Measurements from ENCODE around the gene KRT79.

The KRT79 gene

DNA sequence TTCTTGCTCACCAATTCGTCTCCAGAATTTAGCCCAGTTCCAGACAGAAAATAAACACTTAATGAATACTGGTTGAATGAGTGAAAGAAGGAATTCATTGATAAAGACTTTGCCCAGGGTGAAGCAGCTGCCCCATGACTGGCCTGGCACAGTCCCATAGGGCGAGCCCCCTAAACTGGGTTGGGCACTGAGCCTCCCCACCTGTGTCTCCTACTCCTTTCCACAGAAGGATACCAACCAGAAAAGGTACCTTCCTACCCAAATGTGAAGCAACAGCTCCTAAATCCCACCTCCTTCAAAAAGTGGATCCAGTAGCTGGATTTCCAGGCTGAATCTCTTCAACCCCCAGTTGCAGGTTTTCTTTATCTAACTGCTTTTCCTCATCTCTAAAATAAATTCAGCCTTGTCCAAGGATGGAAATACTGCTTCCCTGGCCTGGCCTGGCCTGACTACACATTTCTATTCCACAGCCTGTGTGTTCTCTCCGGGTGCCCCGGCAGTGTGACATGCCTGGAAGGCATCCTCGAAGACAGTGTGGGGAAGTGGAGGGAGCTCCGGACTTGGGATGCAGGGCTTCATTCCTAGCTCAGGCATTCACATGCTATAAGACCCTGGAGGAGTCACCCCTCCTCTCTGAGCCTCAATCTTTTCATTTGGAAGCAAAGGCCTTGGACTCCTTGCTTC lies 45.8 kb downstream of the KRT79 start:
- no peak for FAIRE-seq

DNA sequence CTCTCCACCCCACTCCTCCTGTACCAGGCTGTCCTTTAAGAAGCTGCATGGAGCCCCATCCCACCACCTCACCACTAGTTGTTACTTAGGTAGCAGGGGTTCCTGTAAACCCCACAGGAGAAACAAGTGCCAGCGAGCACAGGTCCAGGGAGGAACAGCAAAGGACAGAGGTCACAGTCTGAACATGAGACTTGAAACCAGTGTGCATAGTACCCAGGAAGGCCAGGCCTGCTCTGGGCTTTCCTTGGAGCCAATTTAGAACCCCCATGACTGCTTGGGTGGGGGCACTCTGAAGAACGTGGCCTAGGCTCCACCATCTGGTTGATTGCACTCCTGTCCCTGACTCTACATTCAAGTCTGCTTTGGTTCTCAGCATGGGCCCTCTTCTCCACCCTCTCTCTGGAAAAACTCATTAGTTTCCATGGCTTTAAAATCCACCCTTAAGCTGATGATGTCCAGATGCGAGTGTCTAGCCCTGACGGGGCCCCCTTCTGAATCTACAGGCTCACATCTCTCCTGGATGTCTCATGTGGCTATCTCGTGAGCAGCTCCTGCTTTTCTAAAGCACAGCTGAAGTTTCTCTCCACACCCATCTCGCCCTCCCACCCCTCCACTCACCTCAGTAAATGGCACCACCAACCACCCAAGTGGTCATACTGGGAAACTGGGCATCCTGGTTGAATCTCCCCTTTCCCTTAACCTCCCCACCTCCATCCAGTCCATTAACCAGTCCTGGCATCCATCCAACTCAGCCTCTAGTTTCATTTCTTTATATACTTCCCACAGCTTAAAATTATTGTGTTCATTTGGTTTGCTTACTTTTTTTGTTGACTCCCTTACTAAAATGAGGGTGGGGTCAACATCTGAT lies 46.6 kb downstream of the KRT79 start:
- no peak for FAIRE-seq

DNA sequence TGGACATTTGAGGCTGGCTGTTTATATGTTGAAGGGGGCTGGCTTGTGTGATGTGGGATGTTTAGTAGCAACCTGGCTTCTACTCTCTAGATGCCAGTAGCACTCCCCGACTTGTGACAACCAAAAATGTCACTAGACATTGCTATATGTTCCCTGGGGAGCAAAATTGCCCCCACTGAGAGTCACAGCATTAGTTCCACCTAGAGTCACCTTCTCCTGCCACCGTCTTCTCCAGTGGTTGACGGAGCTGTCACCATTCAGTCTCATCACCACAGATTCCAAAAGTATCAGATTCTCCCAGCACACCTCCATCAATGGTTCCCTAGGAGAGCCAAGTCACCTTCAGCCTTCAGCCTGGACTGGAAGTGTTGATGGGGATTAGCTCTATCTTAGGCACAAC lies 49.2 kb downstream of the KRT79 start:
- FAIRE-seq = no peak

DNA sequence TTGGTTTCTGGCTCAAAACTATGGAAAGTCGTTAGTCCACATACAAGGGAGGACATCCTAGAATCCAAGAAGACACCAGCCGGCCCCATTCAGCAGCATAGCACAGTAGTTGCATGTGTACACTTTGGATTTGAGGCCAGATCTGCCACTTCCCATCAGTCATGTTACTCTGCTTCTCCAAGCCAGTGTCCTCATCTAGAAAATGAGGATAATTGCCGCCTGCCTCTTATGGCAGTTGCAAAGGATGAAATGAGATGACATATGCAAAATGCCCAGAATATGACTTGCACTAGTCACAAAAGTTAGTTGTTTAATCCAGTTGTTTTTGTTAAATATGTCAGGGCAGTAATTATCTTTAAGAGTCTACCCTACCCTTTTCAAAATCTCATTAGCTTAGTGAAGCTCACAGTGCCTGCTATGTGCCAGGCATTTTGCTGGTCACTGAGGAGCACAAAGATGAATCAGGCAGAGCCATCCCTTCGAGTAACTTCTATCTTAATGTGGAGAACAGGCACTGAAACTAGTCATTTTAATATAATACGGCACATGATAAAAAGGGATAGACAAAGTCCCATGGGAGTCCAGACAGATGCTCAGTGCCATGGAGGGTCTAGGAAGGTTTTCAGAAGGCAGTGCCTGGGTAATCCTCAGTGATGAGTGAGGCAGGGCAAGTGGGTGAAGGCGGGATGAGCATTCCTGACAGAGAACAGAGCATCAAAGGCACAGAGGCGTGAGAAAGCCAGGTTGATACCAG lies 50.4 kb downstream of the KRT79 start:
- FAIRE-seq = no peak

DNA sequence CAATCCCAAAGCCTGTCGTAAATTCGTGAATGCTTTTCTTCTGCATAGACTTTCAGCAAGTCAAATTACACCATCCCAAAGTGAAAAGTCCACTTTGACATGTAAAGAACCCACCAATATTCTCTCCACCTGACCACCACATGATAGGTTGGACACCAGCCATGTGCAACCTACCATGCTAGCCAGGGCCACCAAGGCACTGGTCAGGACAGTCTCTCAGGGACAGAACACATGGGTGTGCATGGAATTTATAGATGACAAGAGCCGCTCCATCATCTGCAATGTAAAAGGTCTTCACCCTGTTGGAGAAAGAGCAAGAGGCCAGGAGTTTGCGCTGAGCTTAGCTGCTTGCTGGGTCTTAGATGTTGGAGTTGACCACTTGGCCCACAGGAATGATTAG lies 51.6 kb downstream of the KRT79 start:
- no peak for FAIRE-seq

DNA sequence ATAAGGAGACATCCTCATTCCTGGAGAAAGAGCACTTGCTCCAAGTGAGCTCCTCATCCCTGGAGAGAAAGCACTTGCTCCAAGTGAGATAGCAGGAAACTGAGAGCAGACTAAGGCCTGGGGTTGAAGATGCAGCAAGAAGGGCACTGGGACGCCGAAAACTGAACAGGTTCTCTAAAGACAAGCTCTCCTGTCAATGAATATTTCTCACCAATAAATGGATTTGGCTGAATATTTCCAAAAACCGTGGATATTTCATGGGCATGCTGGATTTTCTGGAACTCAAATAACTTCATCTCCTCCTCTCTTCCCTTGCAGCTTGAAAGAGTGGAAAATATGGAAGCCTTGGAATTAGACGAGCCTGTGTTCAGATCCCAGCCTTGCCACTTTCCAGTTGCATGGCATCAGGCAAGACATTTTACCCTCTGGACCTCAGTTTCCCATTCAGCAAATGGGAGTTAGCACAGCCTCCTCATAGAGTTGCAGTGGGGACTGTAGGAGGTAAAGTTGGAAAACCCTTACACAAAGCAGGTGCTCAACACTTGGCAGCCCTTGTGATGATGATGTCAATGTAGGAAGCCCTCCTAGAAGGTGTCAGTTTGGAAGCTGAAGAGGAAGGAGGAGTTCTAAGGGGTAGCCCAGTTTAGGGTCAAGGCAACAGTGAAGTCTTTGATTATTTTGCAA lies 52.6 kb downstream of the KRT79 start:
- FAIRE-seq = no peak

DNA sequence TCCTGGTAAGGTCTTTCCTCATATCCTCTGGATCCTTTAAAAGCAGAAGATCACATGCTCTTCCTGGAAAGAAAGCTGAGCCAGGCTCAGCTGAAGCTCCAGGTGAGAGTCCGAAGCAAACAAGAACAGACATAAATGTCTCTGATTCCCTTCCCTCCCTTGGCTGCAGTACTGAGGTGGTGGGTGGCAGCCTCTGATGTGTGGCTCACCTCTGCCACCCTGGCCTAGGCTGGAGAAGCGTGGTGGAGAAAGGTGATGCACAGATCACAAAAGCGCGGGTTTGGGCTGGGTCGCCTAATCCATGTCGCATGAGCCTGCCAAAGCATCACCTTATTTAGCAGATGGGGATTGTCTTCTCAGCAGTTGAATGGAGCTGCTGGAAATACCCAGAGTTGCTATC lies 54.2 kb downstream of the KRT79 start:
- no peak for FAIRE-seq

DNA sequence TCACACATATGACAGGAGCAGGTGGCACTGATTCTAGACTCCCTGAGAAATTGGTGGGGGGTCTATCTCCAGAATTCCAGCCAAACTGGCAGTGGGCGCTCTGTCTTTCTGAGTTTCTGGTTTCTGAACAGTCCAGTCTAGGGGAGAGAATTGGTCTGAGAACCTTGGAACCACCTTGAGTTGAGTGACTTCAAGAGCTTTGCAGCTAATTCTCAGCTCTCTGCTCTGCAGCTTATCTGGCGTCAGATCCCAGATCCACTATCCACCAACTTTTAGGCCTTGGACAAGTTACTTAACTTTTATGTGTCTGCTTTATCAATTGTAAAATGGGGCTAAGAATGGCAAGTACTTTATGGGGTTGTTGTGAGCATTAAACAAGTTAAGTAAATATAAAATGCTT lies 55.3 kb downstream of the KRT79 start:
- no peak for FAIRE-seq

DNA sequence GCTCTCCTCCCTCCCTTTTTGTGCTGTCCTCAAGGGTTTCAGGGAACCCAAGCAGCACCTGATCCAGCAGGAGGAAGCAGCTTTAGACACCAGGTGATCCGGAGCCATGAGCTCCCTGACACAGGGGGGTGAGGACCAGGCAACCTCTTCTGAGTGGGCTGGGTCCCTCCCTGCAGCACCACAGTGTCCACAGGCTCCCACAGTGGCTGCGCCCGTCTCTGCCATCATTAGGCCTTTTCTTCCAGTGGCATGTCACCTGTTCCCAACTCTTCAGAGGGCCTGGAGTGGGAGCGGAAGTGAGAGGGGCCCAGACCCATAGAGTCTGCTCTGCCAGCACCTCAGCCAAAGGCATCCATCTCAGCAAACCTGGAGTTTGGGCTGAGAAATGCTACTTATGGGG lies 56.5 kb downstream of the KRT79 start:
- no peak for FAIRE-seq

DNA sequence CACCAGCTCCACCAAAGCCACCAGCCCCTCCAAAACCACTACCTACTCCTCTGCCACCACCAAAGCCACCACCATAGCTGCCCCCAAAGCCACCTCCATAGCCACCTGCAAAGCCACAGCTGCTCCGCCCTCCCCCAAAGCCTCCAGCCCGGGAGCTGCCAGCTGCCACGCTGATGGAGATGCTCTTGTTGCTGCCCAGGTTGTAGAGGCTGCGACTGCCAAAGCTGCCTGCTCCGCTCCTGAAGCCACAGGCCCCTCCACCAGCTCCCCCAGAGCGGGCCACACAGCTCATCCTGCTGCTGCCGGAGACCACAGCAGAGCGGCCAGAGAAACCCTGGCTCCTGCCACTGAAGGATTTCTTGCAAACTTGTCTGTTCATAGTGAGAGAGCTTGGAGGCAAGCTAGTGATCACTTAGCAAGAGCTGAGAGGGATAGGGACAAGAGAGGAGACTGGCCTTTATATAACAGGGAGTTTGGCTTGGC lies 57.2 kb downstream of the KRT79 start, which contains the start of gene KRT76:
TSS of gene KRT76 (minus strand) at position 433 of the 483 bp plus-strand sequence. CDS start at position 379, 54 bp downstream.
- FAIRE-seq = no peak

DNA sequence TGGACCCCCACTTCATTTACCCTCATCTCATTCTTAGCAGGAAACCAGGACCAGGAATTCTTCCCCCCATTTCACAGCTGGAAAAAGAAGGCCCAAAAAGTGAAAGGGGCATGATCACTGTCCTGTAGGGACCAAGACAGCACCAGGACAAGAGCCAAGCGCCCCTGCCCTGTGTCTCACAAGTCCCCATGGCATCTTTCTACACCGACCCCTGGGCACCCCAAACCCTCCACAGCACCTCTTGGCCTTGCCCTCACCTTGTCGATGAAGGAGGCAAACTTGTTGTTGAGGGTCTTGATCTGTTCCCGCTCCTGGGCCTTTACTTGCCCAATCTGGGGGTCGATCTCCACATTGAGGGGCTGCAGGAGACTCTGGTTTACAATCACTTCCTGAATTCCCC lies 57.7 kb downstream of the KRT79 start:
- no peak for FAIRE-seq

DNA sequence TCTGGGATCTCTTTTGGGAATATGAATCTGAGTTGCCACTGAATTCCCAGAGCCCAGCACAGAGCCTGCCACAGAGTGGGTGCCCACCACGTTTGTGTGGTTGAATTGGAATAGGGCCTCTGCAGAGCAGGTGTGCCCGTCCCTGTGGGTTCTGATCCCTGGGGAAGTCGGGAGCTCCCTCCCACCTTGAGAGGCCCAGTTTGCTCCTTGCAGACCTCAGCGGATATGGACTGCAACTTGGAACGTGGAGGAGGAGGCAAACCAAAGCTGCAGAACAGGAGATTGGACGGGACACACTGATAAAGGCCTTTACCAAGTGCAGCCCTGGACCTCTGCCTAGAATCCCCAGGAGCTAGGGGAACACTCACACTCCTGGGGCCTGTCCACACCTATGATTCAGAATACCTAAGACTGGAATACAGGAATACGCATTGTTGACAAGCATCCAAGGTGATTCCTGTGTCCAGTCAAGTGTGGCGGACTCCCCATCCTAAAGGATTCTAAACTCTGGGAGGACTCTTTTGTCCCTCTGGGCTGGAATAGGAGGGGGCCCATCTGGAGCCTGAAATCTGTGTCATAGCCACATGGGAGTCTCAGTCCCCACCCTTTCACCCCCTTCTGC lies 59.4 kb downstream of the KRT79 start:
- no peak for FAIRE-seq

DNA sequence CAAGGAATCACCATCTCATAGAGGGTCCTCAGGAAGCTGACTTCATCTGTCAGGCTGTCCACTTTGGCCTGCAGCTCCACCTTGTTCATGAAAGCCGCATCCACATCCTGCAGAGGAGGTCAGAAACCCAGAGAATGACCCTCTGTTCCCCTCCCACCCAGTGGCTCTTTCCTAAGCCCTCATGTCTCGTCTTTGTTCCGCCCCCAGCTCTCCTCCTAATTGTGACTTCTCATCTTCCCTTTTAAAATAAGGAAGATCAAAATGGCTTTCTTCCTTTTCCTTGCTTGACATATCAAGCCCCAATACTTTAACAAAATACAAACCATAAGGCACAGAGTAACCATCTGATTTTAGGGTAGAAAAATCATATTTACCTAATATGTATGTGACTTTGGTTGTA lies 61.3 kb downstream of the KRT79 start:
- FAIRE-seq = no peak

DNA sequence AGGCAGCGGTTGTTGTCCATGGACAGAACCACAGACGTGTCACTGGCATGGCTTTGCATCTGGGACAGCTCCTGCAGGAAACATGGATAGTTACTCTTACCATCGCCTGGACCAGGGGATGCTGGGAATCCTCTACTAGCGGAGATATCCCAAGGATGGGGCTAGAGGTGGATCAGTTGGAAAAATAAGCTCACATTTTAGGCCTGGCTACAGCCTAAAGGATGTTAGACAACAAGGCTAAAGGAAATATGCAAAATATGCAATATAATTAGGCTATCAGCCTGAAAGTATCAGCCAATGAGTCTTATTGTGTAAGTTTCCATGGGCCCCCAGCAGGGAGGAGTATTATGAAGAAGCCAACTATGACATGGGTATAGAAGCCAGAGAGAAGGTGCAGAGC lies 61.9 kb downstream of the KRT79 start:
- no peak for FAIRE-seq

DNA sequence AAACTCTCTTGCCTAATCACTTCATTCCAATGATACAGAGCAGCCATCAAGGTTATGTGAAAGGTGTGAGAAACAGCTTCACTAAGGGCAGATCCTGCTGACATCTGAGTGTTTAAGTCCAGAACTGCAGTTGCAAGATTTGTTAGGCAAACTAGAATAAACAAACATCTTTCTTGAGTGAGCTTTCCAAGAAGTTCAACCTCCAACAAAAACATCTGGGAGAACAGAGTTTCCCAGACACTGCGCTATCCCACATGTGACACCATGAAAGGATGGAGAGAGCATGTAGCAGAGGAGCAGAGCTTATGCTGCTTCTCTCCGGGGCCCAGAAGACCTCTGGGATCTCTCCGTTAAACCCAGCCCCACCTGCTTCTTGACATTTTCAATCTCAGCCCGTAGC lies 62.6 kb downstream of the KRT79 start:
- no peak for FAIRE-seq
